Ishikawa (cell line): ENCODE results near the gene JAML.

Experiments used
- CEBPB ChIP-seq: IDR thresholded peaks from 2 replicates; pipeline ENCODE4 v1.6.1; 2012
- CREB1 ChIP-seq: IDR thresholded peaks from 2 replicates; pipeline ENCODE4 v1.6.1; 2012; ENCODE audit warnings: low read depth
- EGR1 ChIP-seq: IDR thresholded peaks from 2 replicates; pipeline ENCODE4 v1.6.1; 2012
- EP300 ChIP-seq: IDR thresholded peaks from 2 replicates; pipeline ENCODE4 v1.6.1; 2012; ENCODE audit warnings: borderline replicate concordance
- FOXM1 ChIP-seq: IDR thresholded peaks from 2 replicates; pipeline ENCODE4 v1.6.1; 2012; ENCODE audit warnings: low read depth, borderline replicate concordance
- MAX ChIP-seq: IDR thresholded peaks from 2 replicates; pipeline ENCODE4 v1.6.1; 2012
- NFIC ChIP-seq: IDR thresholded peaks from 2 replicates; pipeline ENCODE4 v1.6.1; 2012
- RAD21 ChIP-seq: IDR thresholded peaks from 2 replicates; pipeline ENCODE4 v1.6.1; 2012; ENCODE audit warnings: low read depth
- REST ChIP-seq: IDR thresholded peaks from 2 replicates; pipeline ENCODE4 v1.6.1; 2012; ENCODE audit warnings: low read depth, mild to moderate bottlenecking
- TCF12 ChIP-seq: IDR thresholded peaks from 2 replicates; pipeline ENCODE4 v1.6.1; 2012; ENCODE audit warnings: low read depth
- TEAD4 ChIP-seq: IDR thresholded peaks from 2 replicates; pipeline ENCODE4 v1.6.1; 2012
- USF1 ChIP-seq: IDR thresholded peaks from 2 replicates; pipeline ENCODE4 v1.6.1; 2012
- YY1 ChIP-seq: IDR thresholded peaks from 2 replicates; pipeline ENCODE4 v1.6.1; 2012; ENCODE audit warnings: low read depth
- ZBTB7A ChIP-seq: IDR thresholded peaks from 2 replicates; pipeline ENCODE4 v1.6.1; 2012; ENCODE audit warnings: low read depth

The JAML gene

GRCh38 chr11:118145285-118146227, 79.3 kb downstream of the JAML start:
- TF ChIP-seq ZBTB7A (no peak), YY1 (0 out of 2 replicates have a peak, but pooled peaks have one; percentile 35), EGR1 (peak; percentile 44; the same call in 1 of the 2 replicates), TCF12 (peak; percentile 44; the same call in 1 of the 2 replicates), TEAD4 (no peak), EP300 (peak; percentile 27; the same call in 1 of the 2 replicates), CEBPB (no peak), RAD21 (peak; percentile 96), MAX (peak; percentile 39; the same call in 1 of the 2 replicates), FOXM1 (no peak), NFIC (no peak), REST (no peak), USF1 (no peak), CREB1 (no peak)

- TF ChIP-seq REST (no peak), TEAD4 (no peak), EP300 (no peak), RAD21 (no peak), EGR1 (no peak), FOXM1 (no peak), CREB1 (no peak), YY1 (no peak), ZBTB7A (no peak), CEBPB (no peak), MAX (no peak), TCF12 (no peak)
Observed at GRCh38 chr11:118144301-118145268, 80.2 kb downstream of the JAML start.
